ENCODE measurements around the gene SMAD4. TPM values are rescaled to one million over a fixed set of nuclear protein-coding genes. Genes with fewer than 3 reads are reported as not detected.

SMAD4 gene
- total RNA-seq, 1 donor from 2014 or later: 87.2 TPM

GRCh38 chr18:51123936-51124486, 94.0 kb downstream of the SMAD4 start:
- peaks cover 13% of the 10 kb centered on the region for H3K27me3 Mint-ChIP-seq (ENCODE audit: unreplicated experiment)
- peaks cover 9% of the 10 kb centered on the region for H3K36me3 Mint-ChIP-seq (ENCODE audit: low read depth, unreplicated experiment)
- H3K4me3 Mint-ChIP-seq (ENCODE audit: unreplicated experiment): no peak overlapping the region
- no peak overlapping the region for H3K27ac Mint-ChIP-seq (ENCODE audit: unreplicated experiment)
- no peaks in the 10 kb centered on the region for H3K4me1 Mint-ChIP-seq (ENCODE audit: unreplicated experiment)
- TF ChIP-seq CTCF (IDR thresholded peaks at IDR 0.05; ENCODE audit: unreplicated experiment): no peak
- peaks cover 5% of the 10 kb centered on the region for H3K9me3 Mint-ChIP-seq (ENCODE audit: unreplicated experiment)
- no peak for DNase-seq (ENCODE audit: low spot score)

GRCh38 chr18:51125976-51126375, 96.0 kb downstream of the SMAD4 start:
- H3K4me3 Mint-ChIP-seq (ENCODE audit: unreplicated experiment): no peak overlapping the region
- peaks cover 5% of the 10 kb centered on the region for H3K36me3 Mint-ChIP-seq (ENCODE audit: low read depth, unreplicated experiment)
- no peaks in the 10 kb centered on the region for H3K4me1 Mint-ChIP-seq (ENCODE audit: unreplicated experiment)
- DNase-seq (ENCODE audit: low spot score): no peak
- no peak overlapping the region for H3K27ac Mint-ChIP-seq (ENCODE audit: unreplicated experiment)
- H3K27me3 Mint-ChIP-seq (ENCODE audit: unreplicated experiment): peaks cover 13% of the 10 kb centered on the region
- no peak for TF ChIP-seq CTCF (IDR thresholded peaks at IDR 0.05; ENCODE audit: unreplicated experiment)
- peaks cover 5% of the 10 kb centered on the region for H3K9me3 Mint-ChIP-seq (ENCODE audit: unreplicated experiment)

- Mint-ChIP-seq H3K27me3 (ENCODE audit: unreplicated experiment) (peaks cover 6% of the 10 kb centered on the region), H3K4me1 (ENCODE audit: unreplicated experiment) (no peaks in the 10 kb centered on the region), H3K4me3 (ENCODE audit: unreplicated experiment) (no peak overlapping the region), H3K36me3 (ENCODE audit: low read depth, unreplicated experiment) (no peaks in the 10 kb centered on the region), H3K9me3 (ENCODE audit: unreplicated experiment) (no peaks in the 10 kb centered on the region), H3K27ac (ENCODE audit: unreplicated experiment) (no peak overlapping the region)
- no peak for TF ChIP-seq CTCF (IDR thresholded peaks at IDR 0.05; ENCODE audit: unreplicated experiment)
- DNase-seq (ENCODE audit: low spot score): no peak
These were observed 97.7 kb downstream of the SMAD4 start for GRCh38 chr18:51127664-51128063.

- H3K9me3 Mint-ChIP-seq (ENCODE audit: unreplicated experiment): no peaks in the 10 kb centered on the region
- no peaks in the 10 kb centered on the region for H3K4me1 Mint-ChIP-seq (ENCODE audit: unreplicated experiment)
- no peak for TF ChIP-seq CTCF (IDR thresholded peaks at IDR 0.05; ENCODE audit: unreplicated experiment)
- H3K27ac Mint-ChIP-seq (ENCODE audit: unreplicated experiment): no peak overlapping the region
- H3K36me3 Mint-ChIP-seq (ENCODE audit: low read depth, unreplicated experiment): no peaks in the 10 kb centered on the region
- no peak overlapping the region for H3K4me3 Mint-ChIP-seq (ENCODE audit: unreplicated experiment)
- DNase-seq (ENCODE audit: low spot score): no peak
- H3K27me3 Mint-ChIP-seq (ENCODE audit: unreplicated experiment): peaks cover 6% of the 10 kb centered on the region
These were observed 98.5 kb downstream of the SMAD4 start for GRCh38 chr18:51128533-51128932.

- TF ChIP-seq CTCF (IDR thresholded peaks at IDR 0.05; ENCODE audit: unreplicated experiment): no peak
- Mint-ChIP-seq H3K36me3 (ENCODE audit: low read depth, unreplicated experiment) (no peaks in the 10 kb centered on the region), H3K9me3 (ENCODE audit: unreplicated experiment) (no peaks in the 10 kb centered on the region), H3K27me3 (ENCODE audit: unreplicated experiment) (no peaks in the 10 kb centered on the region), H3K4me1 (ENCODE audit: unreplicated experiment) (no peaks in the 10 kb centered on the region), H3K4me3 (ENCODE audit: unreplicated experiment) (no peak overlapping the region), H3K27ac (ENCODE audit: unreplicated experiment) (no peak overlapping the region)
- DNase-seq (ENCODE audit: low spot score): no peak
These were observed 102.4 kb downstream of the SMAD4 start for GRCh38 chr18:51132256-51132935.
